ENCODE measurements around the gene DDX4.

Gene DDX4

DNA sequence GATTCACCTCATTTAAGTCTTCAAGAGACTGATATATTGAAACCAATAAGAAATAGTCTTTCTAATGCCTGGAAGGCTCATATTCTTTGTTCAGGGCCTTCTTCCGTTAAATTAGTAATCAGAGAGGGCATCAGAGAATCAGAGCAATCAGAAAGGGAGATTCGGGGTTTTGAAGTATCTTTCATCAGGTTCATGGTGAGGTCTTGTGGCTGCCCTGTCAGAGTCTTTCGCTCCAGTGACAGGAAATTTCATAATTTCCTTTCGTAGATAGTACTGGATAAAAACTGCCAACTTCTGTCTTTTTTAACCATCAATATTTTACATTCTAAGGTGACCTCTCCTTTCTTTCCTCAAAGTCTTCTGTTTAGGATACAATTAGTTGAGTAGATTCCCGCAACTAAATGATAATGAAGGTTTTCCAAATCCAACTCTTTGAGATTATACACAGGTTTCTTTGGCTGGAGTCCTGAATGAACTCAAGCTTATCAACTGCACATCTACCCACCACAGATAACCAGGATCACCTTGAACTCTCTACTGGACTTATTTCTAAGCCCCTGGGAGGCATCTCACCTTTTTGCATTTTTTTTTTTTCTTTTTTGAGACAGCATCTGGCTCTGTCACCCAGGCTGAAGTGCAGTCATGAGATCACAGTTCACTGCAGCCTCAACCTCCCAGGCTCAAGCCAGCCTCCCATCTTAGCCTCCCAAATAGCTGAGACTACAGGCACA, 118.8 kb downstream of the DDX4 start:
- H3K9me3 Mint-ChIP-seq: peaks cover 7% of the 10 kb centered on the region
- H3K27me3 Mint-ChIP-seq (ENCODE audit: low read depth): no peaks in the 10 kb centered on the region
- peaks cover 11% of the 10 kb centered on the region for H3K36me3 Mint-ChIP-seq (ENCODE audit: low read depth)
- peaks cover 47% of the 10 kb centered on the region for H3K4me1 Mint-ChIP-seq (ENCODE audit: low read depth)
- H3K27ac Mint-ChIP-seq: peak overlapping the region; percentile 84
- peak overlapping the region; percentile 41 for H3K4me3 Mint-ChIP-seq

DNA sequence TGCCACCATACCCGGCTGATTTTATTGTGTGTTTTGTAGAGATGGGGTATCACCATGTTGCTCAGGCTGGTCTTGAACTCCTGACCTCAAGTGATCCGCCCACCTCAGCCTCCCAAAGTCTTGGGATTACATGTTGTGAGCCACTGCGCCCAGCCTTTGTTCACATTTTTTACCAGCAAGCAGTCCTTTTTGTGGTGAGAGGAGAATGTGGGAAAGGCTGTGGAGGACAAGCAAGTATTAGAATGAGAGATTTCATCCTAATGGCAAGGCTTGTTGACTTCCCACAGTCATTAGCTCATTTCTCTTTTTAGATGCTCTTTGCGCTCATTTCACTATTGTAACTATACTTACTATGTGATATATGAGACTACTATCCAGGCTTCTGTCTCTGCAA, 119.4 kb downstream of the DDX4 start:
- Mint-ChIP-seq H3K27ac (peak overlapping the region; percentile 84), H3K4me3 (peak overlapping the region; percentile 41), H3K36me3 (ENCODE audit: low read depth) (peaks cover 12% of the 10 kb centered on the region), H3K27me3 (ENCODE audit: low read depth) (no peaks in the 10 kb centered on the region), H3K9me3 (peaks cover 8% of the 10 kb centered on the region), H3K4me1 (ENCODE audit: low read depth) (peaks cover 45% of the 10 kb centered on the region)

DNA sequence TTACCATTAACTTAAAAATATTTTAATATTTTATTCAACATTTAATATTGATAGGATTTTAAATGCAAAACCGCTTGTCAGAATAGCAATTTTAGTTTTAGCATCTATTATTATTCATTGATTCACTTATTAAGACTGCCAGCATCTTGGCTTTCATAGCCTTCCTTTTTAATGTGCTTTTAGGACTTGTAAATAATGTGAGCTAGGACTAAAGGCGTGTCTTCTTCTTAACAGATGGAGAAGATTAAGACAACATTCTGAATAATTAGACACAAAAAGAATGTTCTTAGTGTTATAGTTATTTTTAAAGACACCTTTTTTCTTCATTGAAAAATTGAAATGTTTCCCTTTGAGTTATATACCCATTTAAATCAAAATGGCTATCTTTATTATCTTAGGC, 120.2 kb downstream of the DDX4 start:
- Mint-ChIP-seq H3K27me3 (ENCODE audit: low read depth) (no peaks in the 10 kb centered on the region), H3K27ac (no peak overlapping the region), H3K4me1 (ENCODE audit: low read depth) (peaks cover 39% of the 10 kb centered on the region), H3K9me3 (peaks cover 8% of the 10 kb centered on the region), H3K4me3 (no peak overlapping the region), H3K36me3 (ENCODE audit: low read depth) (peaks cover 12% of the 10 kb centered on the region)

DNA sequence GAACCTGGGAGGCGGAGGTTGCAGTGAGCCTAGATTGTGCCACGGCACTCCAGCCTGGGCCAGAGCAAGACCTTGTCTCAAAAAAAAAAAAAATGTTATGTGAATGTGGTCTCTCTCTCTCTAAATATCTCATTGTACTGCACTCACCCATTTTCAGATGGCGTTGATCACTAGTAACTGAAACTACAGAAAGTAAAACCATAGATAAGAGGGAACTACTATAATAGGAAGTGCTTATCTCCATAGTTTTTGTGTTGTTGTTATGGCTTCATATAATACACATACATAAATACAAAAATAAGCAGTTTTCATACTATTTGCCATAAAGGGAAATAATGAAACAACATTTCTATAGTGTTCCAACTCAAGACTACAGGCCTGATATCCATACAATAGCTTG, 122.4 kb downstream of the DDX4 start:
- no peak overlapping the region for H3K4me3 Mint-ChIP-seq
- no peaks in the 10 kb centered on the region for H3K27me3 Mint-ChIP-seq (ENCODE audit: low read depth)
- H3K4me1 Mint-ChIP-seq (ENCODE audit: low read depth): peaks cover 27% of the 10 kb centered on the region
- H3K27ac Mint-ChIP-seq: no peak overlapping the region
- H3K9me3 Mint-ChIP-seq: peaks cover 8% of the 10 kb centered on the region
- H3K36me3 Mint-ChIP-seq (ENCODE audit: low read depth): peaks cover 12% of the 10 kb centered on the region

DNA sequence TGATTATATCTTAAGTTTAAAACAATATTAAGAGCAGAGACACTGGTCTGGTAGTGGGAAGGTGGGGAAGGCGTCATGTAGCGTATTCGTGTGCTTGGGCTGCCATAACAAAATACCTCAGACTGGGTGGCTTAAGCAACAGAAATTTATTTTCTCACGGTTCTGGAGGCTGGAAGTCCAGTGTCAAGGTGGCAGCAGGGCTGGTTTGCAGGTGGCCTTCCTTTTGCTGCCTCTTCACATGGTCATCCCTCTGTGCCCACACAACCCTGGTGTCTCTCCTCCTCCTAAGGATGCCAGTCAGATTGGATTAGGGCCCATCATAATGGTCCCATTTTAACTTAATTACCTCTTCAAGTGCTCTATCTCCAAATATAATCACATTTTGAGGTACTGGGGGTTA, 122.8 kb downstream of the DDX4 start:
- H3K4me1 Mint-ChIP-seq (ENCODE audit: low read depth): peaks cover 24% of the 10 kb centered on the region
- H3K9me3 Mint-ChIP-seq: peaks cover 8% of the 10 kb centered on the region
- H3K36me3 Mint-ChIP-seq (ENCODE audit: low read depth): peaks cover 12% of the 10 kb centered on the region
- H3K4me3 Mint-ChIP-seq: no peak overlapping the region
- H3K27ac Mint-ChIP-seq: no peak overlapping the region
- H3K27me3 Mint-ChIP-seq (ENCODE audit: low read depth): no peaks in the 10 kb centered on the region

DNA sequence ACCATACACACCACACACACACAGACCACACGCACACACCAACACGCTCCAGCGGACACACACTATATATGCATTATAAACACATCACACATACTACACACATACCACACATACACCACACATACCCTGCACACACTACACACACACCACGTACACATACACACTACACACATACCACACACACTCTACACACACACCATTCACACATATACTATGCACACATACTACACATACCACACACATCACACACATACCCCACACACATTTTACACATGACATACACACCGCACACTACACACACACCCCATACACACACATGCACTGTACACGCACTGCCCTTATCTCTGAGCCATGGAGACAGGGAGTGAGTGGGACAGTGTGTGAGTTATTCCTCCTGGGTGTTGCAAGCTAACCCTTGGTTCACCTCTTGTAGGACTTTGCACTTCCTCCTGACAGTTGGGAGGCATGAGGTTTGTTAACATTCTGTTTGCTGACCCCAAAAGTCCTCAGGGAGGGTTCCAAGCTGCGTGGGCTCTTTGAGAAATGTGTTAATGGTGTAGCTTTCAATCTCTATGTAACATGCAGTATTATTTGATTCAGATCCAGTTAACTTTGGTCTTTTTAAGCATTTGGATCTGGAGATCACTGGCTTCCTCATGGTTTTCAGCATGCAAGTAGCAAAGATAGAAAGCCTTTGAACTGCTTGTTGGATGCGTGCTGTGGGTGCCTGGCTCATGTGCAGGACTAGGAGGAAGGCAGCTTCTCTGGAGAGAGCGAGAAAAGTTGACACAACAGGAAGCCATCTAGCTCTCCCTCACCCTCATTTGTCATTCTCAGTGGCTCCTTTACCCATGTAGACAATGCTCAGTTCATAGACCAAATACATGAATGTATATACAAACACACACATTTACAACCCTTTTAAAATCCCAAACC, 127.0 kb downstream of the DDX4 start:
- peaks cover 4% of the 10 kb centered on the region for H3K4me1 Mint-ChIP-seq (ENCODE audit: low read depth)
- H3K27ac Mint-ChIP-seq: peak overlapping the region; percentile 36

DNA sequence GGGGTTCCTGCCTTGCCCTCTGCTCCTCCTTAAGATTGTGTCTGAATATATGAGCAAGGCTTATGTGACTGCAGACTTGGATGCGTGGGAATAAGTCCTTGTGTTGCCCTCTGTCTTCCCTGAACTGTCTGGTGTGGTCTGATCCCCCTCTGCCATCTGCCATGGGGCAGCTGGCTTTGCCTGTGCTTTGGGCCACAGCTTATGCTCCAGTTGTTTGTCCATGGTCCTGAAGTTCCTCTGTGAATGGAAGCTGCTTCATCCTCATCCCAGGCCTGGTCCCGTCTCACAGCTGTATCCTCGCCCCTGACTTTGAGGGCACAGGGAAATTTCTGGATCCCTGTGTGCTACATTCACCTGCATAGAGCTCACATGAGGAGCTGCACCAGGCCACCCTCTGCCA, 128.0 kb downstream of the DDX4 start:
- Mint-ChIP-seq H3K27me3 (ENCODE audit: low read depth) (no peaks in the 10 kb centered on the region), H3K36me3 (ENCODE audit: low read depth) (peaks cover 3% of the 10 kb centered on the region), H3K4me3 (no peak overlapping the region), H3K4me1 (ENCODE audit: low read depth) (peaks cover 4% of the 10 kb centered on the region), H3K27ac (no peak overlapping the region), H3K9me3 (peaks cover 3% of the 10 kb centered on the region)

More for the DNA sequence above, 127.0 kb downstream of the DDX4 start:
- no peak overlapping the region for H3K4me3 Mint-ChIP-seq
- peaks cover 7% of the 10 kb centered on the region for H3K36me3 Mint-ChIP-seq (ENCODE audit: low read depth)
- H3K27me3 Mint-ChIP-seq (ENCODE audit: low read depth): no peaks in the 10 kb centered on the region
- peaks cover 8% of the 10 kb centered on the region for H3K9me3 Mint-ChIP-seq

DNA sequence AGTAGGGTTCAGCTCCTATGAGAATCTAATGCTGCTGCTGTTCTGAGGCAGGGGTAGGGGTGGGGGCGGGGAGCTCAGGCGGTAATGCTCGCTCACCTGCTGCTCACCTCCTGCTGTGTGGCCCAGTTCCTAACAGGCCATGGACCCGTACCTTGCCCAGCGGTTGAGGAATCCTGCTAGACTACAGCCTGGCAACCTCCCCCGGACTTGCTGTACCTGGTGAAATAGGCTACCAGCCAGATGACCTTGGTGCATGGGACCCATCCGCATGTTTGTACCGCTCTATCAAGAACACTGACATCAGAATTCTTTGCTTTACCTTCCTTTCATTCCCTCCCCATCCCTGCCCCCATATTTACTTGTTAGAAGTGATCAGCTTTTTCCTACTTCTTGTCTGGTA, 128.6 kb downstream of the DDX4 start:
- H3K4me1 Mint-ChIP-seq (ENCODE audit: low read depth): peaks cover 4% of the 10 kb centered on the region
- no peak overlapping the region for H3K4me3 Mint-ChIP-seq
- peaks cover 3% of the 10 kb centered on the region for H3K9me3 Mint-ChIP-seq
- no peaks in the 10 kb centered on the region for H3K27me3 Mint-ChIP-seq (ENCODE audit: low read depth)
- peaks cover 3% of the 10 kb centered on the region for H3K36me3 Mint-ChIP-seq (ENCODE audit: low read depth)
- no peak overlapping the region for H3K27ac Mint-ChIP-seq

Measured in T-helper 1 cell treated with Interleukin-12 subunit alpha and Interleukin-12 subunit beta and Interleukin-4 antibody, amounts not matched to agents 30 μg/mL and 1 μg/mL, for 36 hours (primary cell).